ENCODE data around the gene TRAM2.

The TRAM2 gene

GRCh38 chr6:52505726-52506409, 71.0 kb downstream of the TRAM2 start:
- no peak for DNase-seq

- no peak for DNase-seq
Observed at GRCh38 chr6:52504782-52505136, 72.1 kb downstream of the TRAM2 start.

- DNase-seq, result no peak
Observed at GRCh38 chr6:52503851-52504781, 72.7 kb downstream of the TRAM2 start.

DNA sequence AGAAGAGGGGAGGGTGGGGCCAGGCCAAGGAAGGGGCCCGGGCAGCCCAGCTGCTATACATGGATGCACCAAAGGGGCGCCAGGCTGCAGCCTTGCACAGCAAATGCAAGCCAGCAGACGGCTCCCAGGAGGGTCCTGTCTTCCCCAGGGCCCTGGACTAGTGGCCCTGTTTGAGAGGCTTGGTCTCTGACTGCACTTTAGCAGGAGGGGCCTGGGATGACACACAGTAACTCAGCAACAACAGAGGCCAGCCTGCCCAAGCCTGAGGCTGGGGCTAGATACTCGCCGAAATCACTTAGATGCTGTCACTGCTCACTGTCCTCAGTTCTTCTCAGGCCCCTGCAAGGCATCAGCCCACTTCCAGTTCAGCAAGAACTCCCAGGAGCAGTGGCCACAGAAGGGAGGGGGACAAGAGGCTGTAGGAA, 73.5 kb downstream of the TRAM2 start:
- no peak for DNase-seq

DNA sequence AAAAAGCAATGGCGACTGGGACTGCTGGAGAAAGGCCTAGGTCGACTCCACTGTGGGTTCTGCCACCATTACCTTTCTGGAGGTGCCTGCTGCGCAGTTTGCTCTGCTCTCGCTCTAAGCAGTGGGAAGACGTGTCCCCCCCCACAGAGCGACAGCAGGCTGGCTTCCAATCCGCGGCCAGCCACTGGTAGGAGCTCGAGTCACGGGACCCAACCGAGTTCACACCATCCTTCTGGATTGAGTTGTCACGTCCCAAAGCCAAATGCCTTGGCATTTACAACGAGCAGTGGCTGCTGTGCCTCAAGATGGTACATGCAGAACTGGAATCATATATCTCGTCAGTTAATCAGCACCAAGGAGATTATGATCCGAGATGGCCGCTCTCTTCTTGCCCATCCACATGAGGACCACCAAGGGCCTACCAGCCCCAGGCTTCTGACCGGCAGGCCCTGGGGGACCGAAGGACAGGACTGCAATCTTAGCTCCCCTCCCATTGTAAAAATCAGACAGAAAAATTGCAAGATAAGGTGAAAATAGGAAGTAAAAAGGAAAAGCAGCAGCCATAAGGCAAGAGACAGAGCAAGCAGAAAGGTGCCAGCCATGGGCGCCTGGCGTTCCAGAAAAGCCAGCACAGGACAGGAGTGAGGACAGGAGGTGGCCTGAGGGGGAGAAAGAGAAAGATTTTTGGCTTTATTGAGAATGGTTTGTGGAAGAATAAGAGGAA, 74.4 kb downstream of the TRAM2 start:
- DNase-seq, result no peak

- DNase-seq, result no peak
Observed at GRCh38 chr6:52500238-52501129, 76.4 kb downstream of the TRAM2 start.

DNA sequence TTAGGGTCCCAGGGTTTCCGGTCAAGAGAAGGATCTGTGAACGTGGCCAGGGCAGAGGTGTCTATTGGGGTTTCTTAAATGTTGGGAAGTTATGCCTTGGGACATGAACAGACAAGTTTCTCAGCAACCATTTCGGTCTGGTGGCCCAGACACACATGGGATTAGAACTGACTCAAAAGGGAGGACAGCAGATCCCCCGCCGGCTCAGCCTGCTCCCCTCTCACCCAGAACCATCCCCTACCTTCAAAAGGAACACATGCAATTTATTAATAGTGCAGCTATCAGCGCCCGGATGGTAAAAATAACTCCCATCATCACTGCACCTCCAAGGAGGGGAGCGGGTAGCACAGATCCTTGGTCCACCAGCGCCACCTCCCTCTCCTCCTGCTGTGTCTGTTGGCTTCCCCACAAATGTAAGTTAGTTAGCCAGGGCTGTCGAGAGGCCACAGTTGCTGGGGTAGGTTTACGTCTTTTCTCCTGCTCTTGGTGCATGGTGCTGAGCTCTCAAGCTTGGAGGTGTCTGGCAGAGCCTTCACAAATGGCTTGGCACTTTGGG, 77.1 kb downstream of the TRAM2 start:
- no peak for DNase-seq

DNA sequence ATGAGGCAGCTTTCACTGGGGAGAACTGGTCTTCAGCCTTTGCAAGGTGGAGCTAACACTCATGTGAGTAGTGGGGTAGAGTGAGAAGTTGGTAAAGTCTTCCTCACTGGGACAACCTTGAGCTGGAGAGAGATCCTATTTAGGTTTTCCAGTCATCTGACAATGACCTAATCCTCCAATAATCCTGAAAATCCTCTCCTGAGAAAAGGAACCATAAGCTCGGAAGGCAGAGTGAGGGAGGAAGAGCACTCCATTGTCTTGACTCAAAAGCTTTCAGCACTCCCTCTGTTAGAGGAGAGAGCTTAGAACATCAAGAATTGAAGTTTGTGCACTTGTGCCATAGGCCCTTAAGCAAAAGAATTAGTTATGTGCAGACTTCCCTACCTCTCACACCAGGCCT, 77.8 kb downstream of the TRAM2 start:
- no peak for DNase-seq

DNA sequence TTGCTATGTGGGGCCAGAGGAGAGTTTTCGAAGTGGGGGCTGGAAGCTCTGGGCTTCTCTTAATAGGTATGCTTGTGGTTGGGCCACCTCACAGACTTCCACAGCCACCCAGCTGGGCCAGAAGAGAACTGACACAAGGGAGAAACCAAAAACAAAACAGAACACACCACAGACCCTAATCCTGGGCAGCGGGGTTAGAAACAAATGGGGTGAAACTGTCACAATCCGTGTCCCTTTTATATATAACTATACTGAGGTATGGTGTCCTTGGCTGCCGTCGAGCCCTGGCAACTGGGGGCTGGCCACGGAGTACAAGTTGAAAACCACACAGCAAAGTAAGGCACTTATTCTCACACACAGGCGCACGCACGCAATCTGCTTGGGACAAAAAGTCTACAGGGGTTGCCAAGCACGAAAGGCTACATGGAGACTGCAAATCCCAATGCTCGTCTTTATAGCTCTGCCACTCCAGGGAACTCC, 78.3 kb downstream of the TRAM2 start:
- DNase-seq, result no peak

GRCh38 chr6:52497652-52498408, 79.0 kb downstream of the TRAM2 start:
- no peak for DNase-seq

- no peak for DNase-seq
Observed at GRCh38 chr6:52496631-52497030, 80.2 kb downstream of the TRAM2 start.

GRCh38 chr6:52495922-52496321, 80.9 kb downstream of the TRAM2 start:
- DNase-seq, result no peak

GRCh38 chr6:52494298-52495072, 82.4 kb downstream of the TRAM2 start:
- DNase-seq, result no peak

- no peak for DNase-seq
Observed at GRCh38 chr6:52493669-52494068, 83.2 kb downstream of the TRAM2 start.

DNA sequence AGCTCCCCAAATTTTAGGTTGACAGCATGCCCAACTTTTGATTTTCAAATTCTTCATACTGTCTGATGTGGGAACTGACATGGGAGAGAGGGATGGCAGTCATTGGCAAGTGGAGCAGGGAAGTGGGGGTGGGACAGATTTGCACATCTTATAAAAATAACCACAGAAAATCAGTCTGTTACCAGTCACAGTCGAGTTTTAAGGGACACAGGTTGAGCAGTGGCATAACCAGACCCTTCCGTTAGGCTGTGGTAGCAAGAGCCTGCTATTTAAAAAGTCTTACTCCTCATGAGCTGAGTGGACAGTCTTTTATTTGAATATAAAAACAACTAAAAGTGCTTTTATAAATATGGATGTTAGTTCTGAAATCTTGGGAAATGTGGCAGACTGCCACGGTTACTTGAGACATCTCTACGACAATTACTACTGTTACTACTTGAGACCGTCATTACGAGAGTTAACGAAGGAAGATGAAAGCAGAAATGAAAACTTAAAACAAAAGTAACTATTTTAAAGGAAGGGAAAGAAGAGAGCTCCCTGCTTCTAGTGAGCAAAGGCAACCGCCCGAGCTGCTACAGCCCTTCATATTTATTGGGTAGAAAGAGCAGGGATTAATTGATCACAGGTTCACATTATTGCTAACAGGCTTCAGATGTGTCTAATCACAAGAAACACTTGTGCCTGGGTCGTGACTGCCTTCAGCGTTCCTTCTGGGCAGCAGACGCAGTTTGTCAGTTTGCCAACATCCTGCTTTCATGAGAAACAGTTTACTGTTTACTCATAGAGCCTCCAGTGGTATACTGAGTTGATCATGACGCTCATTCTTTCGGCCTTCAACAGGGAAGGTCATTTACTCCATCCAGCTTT, 85.4 kb downstream of the TRAM2 start:
- no peak for DNase-seq

- DNase-seq, result no peak
Observed at GRCh38 chr6:52489881-52490280, 87.0 kb downstream of the TRAM2 start.

- no peak for DNase-seq
Observed at GRCh38 chr6:52483671-52484003, 93.2 kb downstream of the TRAM2 start.

DNA sequence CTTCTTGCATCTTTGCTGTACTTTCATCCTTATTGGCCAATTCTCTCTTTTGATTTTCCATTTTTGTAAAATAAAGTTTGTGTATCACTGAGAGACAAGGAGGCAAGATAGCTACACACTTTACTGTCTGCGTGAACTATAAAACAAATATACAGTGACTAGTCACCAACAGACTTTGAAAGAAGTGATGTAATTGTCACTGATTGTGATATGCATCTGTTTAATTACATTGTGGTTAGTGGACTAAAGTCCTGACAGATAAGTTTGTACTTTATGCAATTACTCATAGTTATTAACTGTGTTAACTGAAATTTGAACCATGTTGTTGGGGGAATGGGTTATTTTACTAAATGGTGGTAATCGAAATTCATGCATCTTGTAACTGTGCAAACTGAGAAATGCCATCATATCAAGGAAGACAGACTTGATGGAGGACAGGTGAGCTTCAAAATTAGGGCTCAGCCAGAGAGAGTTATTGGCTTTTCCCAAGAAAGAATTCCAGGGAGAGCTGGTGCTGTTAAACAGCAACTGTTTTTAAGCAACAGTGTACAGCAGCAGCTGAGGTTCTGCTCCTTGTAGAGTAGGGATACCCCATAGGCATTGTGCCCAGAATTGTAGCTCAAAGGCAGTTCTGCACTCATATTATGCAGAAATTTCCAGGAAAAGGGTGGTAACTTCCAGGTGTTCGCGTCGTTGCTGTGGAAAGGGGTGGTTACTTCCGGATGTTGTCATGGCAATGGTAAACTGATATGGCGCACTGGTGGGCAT, 93.8 kb downstream of the TRAM2 start:
- DNase-seq, result no peak

- no peak for DNase-seq
Observed at GRCh38 chr6:52475307-52475706, 101.6 kb downstream of the TRAM2 start.
